ENCODE measurements around the gene ZNF620. TPM values are rescaled to one million over a fixed set of nuclear protein-coding genes. Genes with fewer than 3 reads are reported as not detected.

Gene ZNF620
- total RNA-seq, 4 donors from 2014 or later, result 4.4 to 6.7 (median 5.6) TPM

DNA sequence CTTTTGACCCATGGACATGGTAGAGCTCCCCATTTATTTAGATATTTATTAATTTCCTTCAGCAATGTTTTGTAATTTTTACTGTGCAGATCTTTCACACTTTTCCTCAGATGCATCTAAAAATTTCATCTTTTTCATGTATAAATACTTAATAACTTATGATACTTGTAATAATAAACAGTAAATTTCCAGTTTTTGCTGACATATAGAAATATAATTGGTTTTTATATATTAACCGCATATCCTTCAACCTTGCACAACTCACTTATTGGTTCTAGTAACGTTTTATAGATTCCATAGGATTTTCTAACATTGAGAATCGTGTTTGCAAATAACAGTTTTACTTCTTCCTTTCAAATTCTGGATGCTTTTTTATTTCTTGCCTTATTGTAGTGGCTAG lies 15.4 kb downstream of the ZNF620 start:
- no peak overlapping the region for H3K27ac ChIP-seq
- no peak for DNase-seq
- H3K4me1 ChIP-seq, result peaks cover 0 to 9% (median 0%) of the 10 kb centered on the region in 4 donors
- H3K9me3 ChIP-seq, result no peaks in the 10 kb centered on the region
- no peaks in the 10 kb centered on the region for H3K27me3 ChIP-seq
- no peak overlapping the region for H3K4me3 ChIP-seq
- TF ChIP-seq POLR2A (IDR thresholded peaks at IDR 0.05), result no peak
- TF ChIP-seq, protein P1, sequence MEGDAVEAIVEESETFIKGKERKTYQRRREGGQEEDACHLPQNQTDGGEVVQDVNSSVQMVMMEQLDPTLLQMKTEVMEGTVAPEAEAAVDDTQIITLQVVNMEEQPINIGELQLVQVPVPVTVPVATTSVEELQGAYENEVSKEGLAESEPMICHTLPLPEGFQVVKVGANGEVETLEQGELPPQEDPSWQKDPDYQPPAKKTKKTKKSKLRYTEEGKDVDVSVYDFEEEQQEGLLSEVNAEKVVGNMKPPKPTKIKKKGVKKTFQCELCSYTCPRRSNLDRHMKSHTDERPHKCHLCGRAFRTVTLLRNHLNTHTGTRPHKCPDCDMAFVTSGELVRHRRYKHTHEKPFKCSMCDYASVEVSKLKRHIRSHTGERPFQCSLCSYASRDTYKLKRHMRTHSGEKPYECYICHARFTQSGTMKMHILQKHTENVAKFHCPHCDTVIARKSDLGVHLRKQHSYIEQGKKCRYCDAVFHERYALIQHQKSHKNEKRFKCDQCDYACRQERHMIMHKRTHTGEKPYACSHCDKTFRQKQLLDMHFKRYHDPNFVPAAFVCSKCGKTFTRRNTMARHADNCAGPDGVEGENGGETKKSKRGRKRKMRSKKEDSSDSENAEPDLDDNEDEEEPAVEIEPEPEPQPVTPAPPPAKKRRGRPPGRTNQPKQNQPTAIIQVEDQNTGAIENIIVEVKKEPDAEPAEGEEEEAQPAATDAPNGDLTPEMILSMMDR (IDR thresholded peaks at IDR 0.05), result no peak
- H3K36me3 ChIP-seq, result peaks cover 0 to 5% (median 0%) of the 10 kb centered on the region in 3 donors

DNA sequence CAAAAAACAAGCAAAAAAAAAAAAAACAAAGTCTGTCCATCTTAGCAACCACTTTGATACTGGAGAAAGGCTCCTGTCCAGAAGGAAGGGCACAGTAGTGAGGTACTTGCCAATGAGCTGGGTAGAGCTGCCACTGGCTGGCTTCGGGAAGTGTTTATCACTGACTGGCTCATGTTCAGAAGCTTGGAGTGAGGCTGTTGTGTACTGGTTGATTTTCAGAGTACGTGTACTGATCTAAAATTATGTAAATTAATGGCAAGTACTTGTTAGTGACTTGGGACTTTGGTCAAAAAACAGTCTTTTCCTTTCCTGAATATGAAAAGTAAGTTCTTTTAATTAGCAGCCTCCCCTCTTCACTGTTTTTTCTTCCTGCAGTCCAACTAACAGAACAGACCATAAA lies 17.9 kb downstream of the ZNF620 start:
- no peak for TF ChIP-seq POLR2A (IDR thresholded peaks at IDR 0.05)
- TF ChIP-seq, protein P1 (IDR thresholded peaks at IDR 0.05), result no peak
- H3K4me3 ChIP-seq, result no peak overlapping the region
- H3K36me3 ChIP-seq, result peaks cover 0 to 24% (median 0%) of the 10 kb centered on the region in 3 donors
- DNase-seq, result no peak
- no peaks in the 10 kb centered on the region for H3K9me3 ChIP-seq
- no peaks in the 10 kb centered on the region for H3K27me3 ChIP-seq
- peaks cover 0 to 9% (median 0%) of the 10 kb centered on the region in 4 donors for H3K4me1 ChIP-seq
- peak overlapping the region in 3 of 4 donors; percentile 84 to 87 (median 86) for H3K27ac ChIP-seq

DNA sequence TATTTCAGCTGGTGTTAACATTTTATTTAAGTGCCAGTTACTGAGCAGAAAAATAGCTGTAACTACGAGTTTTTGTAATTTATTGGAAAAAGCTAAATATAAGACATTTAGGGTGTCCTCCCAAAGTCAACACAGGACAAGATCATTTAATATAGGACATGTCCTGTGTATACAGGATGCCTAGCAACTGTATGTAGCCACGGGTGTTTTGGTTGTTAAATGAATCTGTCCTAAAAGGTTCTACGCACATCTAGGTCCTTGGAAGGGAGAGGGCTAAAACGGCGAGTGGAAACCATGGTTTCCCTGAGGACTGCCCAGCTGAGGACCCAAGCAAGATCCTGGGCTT lies 18.4 kb downstream of the ZNF620 start:
- Histone ChIP-seq H3K4me1 (peaks cover 0 to 9% (median 0%) of the 10 kb centered on the region in 4 donors), H3K36me3 (peaks cover 0 to 28% (median 0%) of the 10 kb centered on the region in 3 donors), H3K27me3 (no peaks in the 10 kb centered on the region), H3K4me3 (peak overlapping the region; percentile 63 to 93 (median 72)), H3K9me3 (no peaks in the 10 kb centered on the region), H3K27ac (peak overlapping the region; percentile 84 to 90 (median 86))
- TF ChIP-seq, protein P1 (IDR thresholded peaks at IDR 0.05), result no peak
- no peak for TF ChIP-seq POLR2A (IDR thresholded peaks at IDR 0.05)
- no peak for DNase-seq

DNA sequence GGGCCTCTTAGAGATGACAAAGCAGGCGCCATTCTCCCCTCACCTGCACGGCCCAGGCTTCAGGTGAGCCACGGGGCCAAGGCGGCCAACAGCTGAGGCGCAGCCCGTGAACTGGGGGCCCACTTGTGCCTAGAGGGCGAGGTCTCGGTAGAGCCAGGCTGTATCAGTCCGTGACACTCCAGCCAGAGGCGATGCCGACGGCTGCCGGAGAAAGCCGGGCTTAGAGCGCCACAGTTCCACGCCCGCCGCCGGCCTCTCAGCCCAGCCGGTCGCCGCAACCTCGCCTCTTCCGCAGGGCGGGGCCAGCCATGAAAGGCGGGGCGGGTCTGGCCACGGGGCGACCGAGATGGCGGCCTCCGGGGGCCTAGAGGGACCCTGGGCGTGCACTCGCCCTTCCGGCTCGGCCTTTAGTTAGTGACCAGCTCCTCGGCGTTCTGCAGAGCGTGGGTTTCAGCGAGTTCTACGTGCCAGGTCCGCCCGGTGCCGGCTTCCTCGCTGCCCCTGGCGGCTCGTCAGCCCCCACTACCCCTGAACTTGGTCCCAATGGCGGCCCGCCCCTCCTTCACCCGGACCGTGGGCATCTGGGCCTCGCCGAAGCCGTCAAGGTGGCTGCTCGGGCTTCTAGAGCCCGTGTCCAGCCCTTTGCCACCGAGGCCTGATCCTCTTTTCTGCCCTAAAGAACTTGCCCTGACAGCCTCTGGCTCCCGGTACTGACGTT lies 18.9 kb downstream of the ZNF620 start, which contains the start of gene ZNF621:
Gene ZNF621 (plus strand): TSS at position 393 of the 718 bp plus-strand sequence. CDS start 881 bp downstream, outside the sequence.
- Histone ChIP-seq H3K27me3 (no peaks in the 10 kb centered on the region), H3K4me1 (peaks cover 0 to 9% (median 0%) of the 10 kb centered on the region in 4 donors), H3K27ac (peak within 1 kb of the TSS; percentile 84 to 90 (median 86)), H3K4me3 (peak within 1 kb of the TSS; percentile 63 to 93 (median 72)), H3K36me3 (peaks cover 0 to 33% (median 0%) of the 10 kb centered on the region in 3 donors), H3K9me3 (no peaks in the 10 kb centered on the region)
- DNase-seq, result peak; percentile 86 to 96 (median 95)
- TF ChIP-seq, protein P1 (IDR thresholded peaks at IDR 0.05), result peak in 1 of 6 experiments; percentile 10
- TF ChIP-seq POLR2A (IDR thresholded peaks at IDR 0.05), result peak; percentile 89 to 91

DNA sequence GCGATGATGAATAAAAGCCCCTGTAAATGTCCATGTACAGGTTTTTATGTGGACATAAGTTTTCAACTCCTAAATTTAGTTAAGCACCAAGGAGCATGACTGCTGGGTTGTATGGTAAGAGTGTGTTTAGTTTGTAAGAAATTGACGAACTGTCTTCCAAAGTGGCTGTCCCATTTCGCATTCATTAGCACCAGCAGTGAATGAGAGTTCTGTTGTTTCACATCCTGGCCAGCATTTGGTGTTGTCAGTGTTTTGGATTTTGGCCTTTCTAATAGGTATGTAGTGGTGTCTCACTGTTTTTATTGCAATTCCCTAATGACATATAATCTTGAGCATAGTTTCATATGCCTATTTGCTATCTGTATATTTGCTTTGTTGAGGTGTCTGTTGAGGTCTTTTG lies 22.6 kb downstream of the ZNF620 start:
- Histone ChIP-seq H3K27me3 (no peaks in the 10 kb centered on the region), H3K36me3 (peaks cover 0 to 70% (median 12%) of the 10 kb centered on the region in 3 donors), H3K9me3 (peaks cover 0 to 8% (median 3%) of the 10 kb centered on the region in 4 donors), H3K27ac (no peak overlapping the region), H3K4me3 (no peak overlapping the region), H3K4me1 (peaks cover 0 to 9% (median 0%) of the 10 kb centered on the region in 4 donors)
- DNase-seq, result no peak
- TF ChIP-seq, protein P1 (IDR thresholded peaks at IDR 0.05), result no peak
- no peak for TF ChIP-seq POLR2A (IDR thresholded peaks at IDR 0.05)

All from Peyer's patch (tissue), 4 donors.